ENCODE results near the gene ASCL5. TPM values are rescaled to one million over a fixed set of nuclear protein-coding genes. Genes with fewer than 3 reads are reported as not detected.

ASCL5 gene
- total and polyA plus RNA-seq, 2 donors (not counting 1 experiment from before 2014, with no cell fraction given) = not detected

DNA sequence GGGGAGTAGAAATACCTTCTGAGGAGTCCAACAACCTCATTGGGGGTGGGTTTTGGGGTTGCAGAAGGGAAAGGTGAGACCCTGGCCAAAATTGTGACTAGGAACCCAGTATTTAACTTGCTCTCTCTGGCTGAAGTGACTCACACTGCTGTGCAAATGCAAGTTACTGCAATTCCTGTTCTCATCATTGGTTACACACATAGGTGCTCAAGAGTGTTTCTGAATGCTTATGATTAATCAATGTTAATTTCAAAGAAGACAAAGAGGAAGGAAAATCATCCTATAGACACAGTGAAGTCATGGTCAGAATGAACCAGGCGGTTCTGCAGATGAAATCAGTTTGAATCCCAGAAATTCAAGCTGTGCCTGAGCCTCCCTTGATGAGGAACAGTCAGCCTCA, 3.1 kb downstream of the ASCL5 start:
- no peak for TF ChIP-seq EZH2 (IDR thresholded peaks at IDR 0.05; ENCODE audit: low read length, missing control alignments)
- TF ChIP-seq, protein P1, sequence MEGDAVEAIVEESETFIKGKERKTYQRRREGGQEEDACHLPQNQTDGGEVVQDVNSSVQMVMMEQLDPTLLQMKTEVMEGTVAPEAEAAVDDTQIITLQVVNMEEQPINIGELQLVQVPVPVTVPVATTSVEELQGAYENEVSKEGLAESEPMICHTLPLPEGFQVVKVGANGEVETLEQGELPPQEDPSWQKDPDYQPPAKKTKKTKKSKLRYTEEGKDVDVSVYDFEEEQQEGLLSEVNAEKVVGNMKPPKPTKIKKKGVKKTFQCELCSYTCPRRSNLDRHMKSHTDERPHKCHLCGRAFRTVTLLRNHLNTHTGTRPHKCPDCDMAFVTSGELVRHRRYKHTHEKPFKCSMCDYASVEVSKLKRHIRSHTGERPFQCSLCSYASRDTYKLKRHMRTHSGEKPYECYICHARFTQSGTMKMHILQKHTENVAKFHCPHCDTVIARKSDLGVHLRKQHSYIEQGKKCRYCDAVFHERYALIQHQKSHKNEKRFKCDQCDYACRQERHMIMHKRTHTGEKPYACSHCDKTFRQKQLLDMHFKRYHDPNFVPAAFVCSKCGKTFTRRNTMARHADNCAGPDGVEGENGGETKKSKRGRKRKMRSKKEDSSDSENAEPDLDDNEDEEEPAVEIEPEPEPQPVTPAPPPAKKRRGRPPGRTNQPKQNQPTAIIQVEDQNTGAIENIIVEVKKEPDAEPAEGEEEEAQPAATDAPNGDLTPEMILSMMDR (conservative IDR thresholded peaks at IDR 0.05 in 1 of 2, IDR thresholded peaks at IDR 0.05 in 1 of 2; ENCODE audit: low read depth in 1 of 2, low read length in 2 of 2) = no peak
- Histone ChIP-seq H3K79me2 (ENCODE audit: control insufficient read depth, insufficient read depth, low read length) (no peaks in the 10 kb centered on the region), H4K20me1 (ENCODE audit: control insufficient read depth, extremely low read depth, insufficient read depth, low read length) (no peaks in the 10 kb centered on the region), H3K4me1 (ENCODE audit: control insufficient read depth, extremely low read depth, insufficient read depth, low read length) (no peaks in the 10 kb centered on the region), H3K4me2 (ENCODE audit: extremely low read depth, insufficient read depth, low read length) (no peak overlapping the region), H3K9me3 (ENCODE audit: control insufficient read depth, insufficient read depth, low read depth, low read length) (no peaks in the 10 kb centered on the region), H3K9ac (ENCODE audit: insufficient read depth, low read length) (no peak overlapping the region), H3K27ac (ENCODE audit: insufficient read depth, low read length) (no peak overlapping the region), H2AFZ (ENCODE audit: low read length) (no peak overlapping the region), H3K4me3 (replicated peaks in 1 of 4; ENCODE audit: control extremely low read depth in 1 of 4, insufficient read depth in 1 of 4, low read depth in 3 of 4, low read length in 4 of 4) (no peak overlapping the region), H3K36me3 (ENCODE audit: control insufficient read depth, insufficient read depth, low read length) (no peaks in the 10 kb centered on the region), H3K27me3 (ENCODE audit: control insufficient read depth, insufficient read depth, low read length) (peaks cover 48% of the 10 kb centered on the region)
- DNase-seq (ENCODE audit: low read depth in 2 of 2) = no peak

DNA sequence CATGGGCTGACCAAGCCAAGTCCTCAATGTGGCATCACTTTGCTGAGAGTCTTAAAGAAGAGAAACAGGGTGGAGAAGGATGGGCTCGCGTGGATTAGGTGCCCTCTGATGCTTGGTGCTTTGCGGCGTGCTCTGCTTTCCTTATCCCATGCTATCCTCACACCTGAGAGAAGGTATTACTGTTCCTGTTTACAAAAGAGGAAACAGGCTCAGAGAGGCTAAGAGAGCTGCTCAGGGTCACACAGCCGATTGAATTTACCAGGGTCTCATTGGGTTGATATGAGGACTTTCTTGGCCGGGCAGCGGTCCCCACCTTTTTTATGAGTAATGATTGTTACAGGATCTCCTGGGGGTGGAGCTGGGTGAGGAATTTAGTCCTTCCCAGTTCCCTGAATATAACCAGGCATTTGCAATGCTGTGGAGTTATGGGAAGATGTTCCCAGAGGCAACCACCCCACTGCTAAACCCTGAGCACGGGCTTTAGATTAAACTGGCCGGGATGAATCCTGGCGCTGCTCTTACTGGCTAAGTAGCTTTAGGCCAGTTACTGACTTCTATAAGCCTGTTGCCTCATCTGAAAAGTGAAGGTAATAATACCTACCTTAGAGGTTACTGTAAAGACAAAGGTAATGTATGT, 4.5 kb downstream of the ASCL5 start:
- Histone ChIP-seq H3K4me3 (replicated peaks in 1 of 4; ENCODE audit: control extremely low read depth in 1 of 4, insufficient read depth in 1 of 4, low read depth in 3 of 4, low read length in 4 of 4) (no peak overlapping the region), H3K36me3 (ENCODE audit: control insufficient read depth, insufficient read depth, low read length) (no peaks in the 10 kb centered on the region), H2AFZ (ENCODE audit: low read length) (no peak overlapping the region), H3K9ac (ENCODE audit: insufficient read depth, low read length) (no peak overlapping the region), H3K27me3 (ENCODE audit: control insufficient read depth, insufficient read depth, low read length) (peaks cover 51% of the 10 kb centered on the region), H3K9me3 (ENCODE audit: control insufficient read depth, insufficient read depth, low read depth, low read length) (no peaks in the 10 kb centered on the region), H3K27ac (ENCODE audit: insufficient read depth, low read length) (no peak overlapping the region), H3K79me2 (ENCODE audit: control insufficient read depth, insufficient read depth, low read length) (no peaks in the 10 kb centered on the region), H4K20me1 (ENCODE audit: control insufficient read depth, extremely low read depth, insufficient read depth, low read length) (no peaks in the 10 kb centered on the region), H3K4me1 (ENCODE audit: control insufficient read depth, extremely low read depth, insufficient read depth, low read length) (no peaks in the 10 kb centered on the region), H3K4me2 (ENCODE audit: extremely low read depth, insufficient read depth, low read length) (no peak overlapping the region)
- no peak for TF ChIP-seq EZH2 (IDR thresholded peaks at IDR 0.05; ENCODE audit: low read length, missing control alignments)
- TF ChIP-seq, protein P1 (conservative IDR thresholded peaks at IDR 0.05 in 1 of 2, IDR thresholded peaks at IDR 0.05 in 1 of 2; ENCODE audit: low read depth in 1 of 2, low read length in 2 of 2) = no peak
- no peak for DNase-seq (ENCODE audit: low read depth in 2 of 2)

DNA sequence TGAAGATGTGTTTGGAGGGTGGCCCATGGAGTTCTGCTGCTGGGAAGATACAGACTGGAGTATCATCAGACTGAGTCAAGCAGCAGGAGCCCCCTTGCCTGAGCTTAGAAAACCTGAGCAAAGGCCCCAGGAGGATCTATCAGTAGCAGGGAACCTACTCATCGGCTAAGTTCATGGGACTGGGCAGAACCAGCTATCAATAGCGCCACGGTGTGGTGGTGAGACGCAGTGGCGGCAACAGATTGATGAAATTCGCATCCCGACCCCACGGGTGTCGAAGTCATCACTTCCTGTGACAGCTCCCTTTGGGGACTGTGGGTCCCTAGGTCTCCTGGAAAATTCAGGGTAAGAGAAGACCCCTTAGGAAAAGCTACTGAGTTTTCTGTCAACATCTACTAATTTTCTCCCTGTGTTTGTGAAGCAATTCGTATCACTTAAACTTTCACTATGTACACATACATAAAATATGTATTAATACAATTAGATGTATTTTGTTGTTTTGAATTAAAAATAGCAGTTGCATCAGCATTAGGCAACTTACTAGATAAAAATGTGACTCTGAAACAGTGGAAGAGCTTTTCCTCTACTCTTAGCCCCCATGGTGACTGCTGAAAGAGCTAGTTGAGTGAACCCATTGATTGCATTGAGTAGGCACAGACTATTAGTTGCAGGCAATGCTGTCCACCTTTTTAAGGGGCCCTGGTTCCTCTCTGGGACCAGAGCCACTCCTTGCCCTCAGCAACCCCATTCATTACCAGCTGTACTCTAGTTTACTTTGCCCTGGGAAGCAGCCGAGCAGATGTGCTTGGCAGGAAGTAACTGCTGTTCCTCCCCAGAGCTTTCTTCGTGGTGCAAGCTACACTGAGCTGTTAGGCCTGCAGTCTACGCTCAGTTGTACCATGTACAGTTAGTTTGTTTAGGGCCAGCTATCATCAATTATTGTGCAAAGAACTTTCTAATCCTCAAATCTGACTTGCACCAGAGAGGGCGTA, 7.5 kb downstream of the ASCL5 start:
- H3K27me3 ChIP-seq (ENCODE audit: control insufficient read depth, insufficient read depth, low read length) = peaks cover 46% of the 10 kb centered on the region
- peak; percentile 19 to 46 for DNase-seq (ENCODE audit: low read depth in 2 of 2)

More for the DNA sequence above, 7.5 kb downstream of the ASCL5 start:
- H3K27ac ChIP-seq (ENCODE audit: insufficient read depth, low read length) = no peak overlapping the region
- H3K4me2 ChIP-seq (ENCODE audit: extremely low read depth, insufficient read depth, low read length) = no peak overlapping the region
- H3K79me2 ChIP-seq (ENCODE audit: control insufficient read depth, insufficient read depth, low read length) = no peaks in the 10 kb centered on the region
- H4K20me1 ChIP-seq (ENCODE audit: control insufficient read depth, extremely low read depth, insufficient read depth, low read length) = no peaks in the 10 kb centered on the region
- no peaks in the 10 kb centered on the region for H3K36me3 ChIP-seq (ENCODE audit: control insufficient read depth, insufficient read depth, low read length)
- H3K4me1 ChIP-seq (ENCODE audit: control insufficient read depth, extremely low read depth, insufficient read depth, low read length) = no peaks in the 10 kb centered on the region
- no peak overlapping the region for H3K9ac ChIP-seq (ENCODE audit: insufficient read depth, low read length)
- no peaks in the 10 kb centered on the region for H3K9me3 ChIP-seq (ENCODE audit: control insufficient read depth, insufficient read depth, low read depth, low read length)
- H2AFZ ChIP-seq (ENCODE audit: low read length) = no peak overlapping the region
- no peak for TF ChIP-seq EZH2 (IDR thresholded peaks at IDR 0.05; ENCODE audit: low read length, missing control alignments)
- TF ChIP-seq, protein P1 (conservative IDR thresholded peaks at IDR 0.05 in 1 of 2, IDR thresholded peaks at IDR 0.05 in 1 of 2; ENCODE audit: low read depth in 1 of 2, low read length in 2 of 2) = peak; percentile 39 to 70
- no peak overlapping the region for H3K4me3 ChIP-seq (replicated peaks in 1 of 4; ENCODE audit: control extremely low read depth in 1 of 4, insufficient read depth in 1 of 4, low read depth in 3 of 4, low read length in 4 of 4)

Data from fibroblast of lung (primary cell).